Peyer's patch (tissue), 4 donors: Measurements from ENCODE around the gene THADA. TPM values are rescaled to one million over a fixed set of nuclear protein-coding genes. Genes with fewer than 3 reads are reported as not detected.

ENCODE experiments used
- DNase-seq, 3 donors: peaks; one replicate each; pipeline ENCODE4 v3.0.0-alpha.2; 2017 to 2019
- H3K27ac ChIP-seq, 4 donors: fragments of 200-600 bp; sonication (generic); one replicate each; pipeline ENCODE4 v1.5.1; 2016 to 2019
- H3K27me3 ChIP-seq, 2 donors: fragments of 200-600 bp; sonication (generic); one replicate each; pipeline ENCODE4 v1.5.1; 2019
- H3K36me3 ChIP-seq, 3 donors: fragments of 200-600 bp; sonication (generic); one replicate each; pipeline ENCODE4 v1.5.1; 2016 to 2019
- H3K4me1 ChIP-seq, 4 donors: fragments of 200-600 bp; sonication (generic); one replicate each; pipeline ENCODE4 v1.5.1; 2016 to 2019
- H3K4me3 ChIP-seq, 4 donors: fragments of 200-600 bp; sonication (generic); 1 replicate in 3 of 4; 2 replicates in 1 of 4; pipeline ENCODE4 v1.5.1; 2016 to 2019; ENCODE audit warnings: mild to moderate bottlenecking in 1 of 4
- H3K9me3 ChIP-seq, 4 donors: fragments of 200-600 bp; sonication (generic); one replicate each; pipeline ENCODE4 v1.5.1; 2016 to 2019; ENCODE audit warnings: mild to moderate bottlenecking in 1 of 4
- CTCF ChIP-seq, 6 experiments: fragments of 450-650 bp in 4 of 6; fragments of 200-600 bp in 2 of 6; sonication (generic) in 1 of 6; IDR thresholded peaks; one replicate each; pipeline ENCODE4 v1.5.1; 2017 to 2019; ENCODE audit warnings: antibody characterized with exemption in 6 of 6, mild to moderate bottlenecking in 3 of 6, moderate library complexity in 1 of 6
- POLR2A ChIP-seq, 2 donors: fragments of 450-650 bp; IDR thresholded peaks; one replicate each; pipeline ENCODE4 v1.5.1; 2017; ENCODE audit warnings: antibody characterized with exemption in 2 of 2, mild to moderate bottlenecking in 2 of 2, moderate library complexity in 2 of 2
- total RNA-seq, 4 donors: library from RNA; depleted of rRNA; stranded (reverse); fragments of >200 nt; gene quantifications; one replicate each; pipeline ENCODE4 v1.1.0, GENCODE V29; 2016

THADA gene
- total RNA-seq, 4 donors from 2014 or later, result 19.3 to 76.7 (median 26.3) TPM

- Histone ChIP-seq H3K27me3 (no peaks in the 10 kb centered on the region), H3K36me3 (no peaks in the 10 kb centered on the region), H3K4me1 (peaks cover 0 to 15% (median 0%) of the 10 kb centered on the region in 4 donors), H3K4me3 (no peak overlapping the region), H3K9me3 (no peaks in the 10 kb centered on the region), H3K27ac (no peak overlapping the region)
- TF ChIP-seq POLR2A (IDR thresholded peaks at IDR 0.05) (no peak), CTCF (IDR thresholded peaks at IDR 0.05) (no peak)
- no peak for DNase-seq
Observed at GRCh38 chr2:43375746-43376522, 219.9 kb downstream of the THADA start.

GRCh38 chr2:43372416-43373081 is 223.3 kb downstream of the THADA start:
- no peak overlapping the region for H3K27ac ChIP-seq
- TF ChIP-seq POLR2A (IDR thresholded peaks at IDR 0.05), result no peak
- peak in 1 of 3 donors; percentile 55 for DNase-seq
- H3K4me3 ChIP-seq, result no peak overlapping the region
- no peaks in the 10 kb centered on the region for H3K36me3 ChIP-seq
- no peaks in the 10 kb centered on the region for H3K27me3 ChIP-seq
- H3K9me3 ChIP-seq, result no peaks in the 10 kb centered on the region
- H3K4me1 ChIP-seq, result peaks cover 0 to 30% (median 0%) of the 10 kb centered on the region in 4 donors

- TF ChIP-seq CTCF (IDR thresholded peaks at IDR 0.05) (no peak), POLR2A (IDR thresholded peaks at IDR 0.05) (no peak)
- Histone ChIP-seq H3K9me3 (no peaks in the 10 kb centered on the region), H3K27me3 (no peaks in the 10 kb centered on the region), H3K4me3 (no peak overlapping the region), H3K36me3 (no peaks in the 10 kb centered on the region), H3K4me1 (peaks cover 0 to 31% (median 0%) of the 10 kb centered on the region in 4 donors), H3K27ac (peak overlapping the region in 2 of 4 donors; percentile 22 to 73)
- no peak for DNase-seq
Observed at GRCh38 chr2:43370705-43371104, 225.1 kb downstream of the THADA start.

- no peaks in the 10 kb centered on the region for H3K27me3 ChIP-seq
- no peaks in the 10 kb centered on the region for H3K9me3 ChIP-seq
- H3K36me3 ChIP-seq, result no peaks in the 10 kb centered on the region
- no peak for DNase-seq
- TF ChIP-seq CTCF (IDR thresholded peaks at IDR 0.05) (no peak), POLR2A (IDR thresholded peaks at IDR 0.05) (no peak)
- H3K4me3 ChIP-seq, result no peak overlapping the region
- H3K4me1 ChIP-seq, result peaks cover 0 to 31% (median 0%) of the 10 kb centered on the region in 4 donors
- H3K27ac ChIP-seq, result peak overlapping the region in 3 of 4 donors; percentile 21 to 73 (median 66)
Observed at GRCh38 chr2:43370146-43370545, 225.7 kb downstream of the THADA start.

- Histone ChIP-seq H3K4me3 (no peak overlapping the region), H3K4me1 (peaks cover 0 to 31% (median 0%) of the 10 kb centered on the region in 4 donors), H3K36me3 (no peaks in the 10 kb centered on the region), H3K27me3 (no peaks in the 10 kb centered on the region), H3K9me3 (no peaks in the 10 kb centered on the region), H3K27ac (peak overlapping the region in 2 of 4 donors; percentile 14 to 73)
- DNase-seq, result no peak
- no peak for TF ChIP-seq POLR2A (IDR thresholded peaks at IDR 0.05)
- TF ChIP-seq CTCF (IDR thresholded peaks at IDR 0.05), result no peak
Observed at GRCh38 chr2:43368483-43369385, 227.1 kb downstream of the THADA start.
